ENCODE results near the gene RPL31. TPM values are rescaled to one million over a fixed set of nuclear protein-coding genes. Genes with fewer than 3 reads are reported as not detected.

The RPL31 gene
- total and polyA plus RNA-seq, 2 donors (not counting 1 experiment from before 2014, with no cell fraction given), result 1,159 to 2,636 TPM

DNA sequence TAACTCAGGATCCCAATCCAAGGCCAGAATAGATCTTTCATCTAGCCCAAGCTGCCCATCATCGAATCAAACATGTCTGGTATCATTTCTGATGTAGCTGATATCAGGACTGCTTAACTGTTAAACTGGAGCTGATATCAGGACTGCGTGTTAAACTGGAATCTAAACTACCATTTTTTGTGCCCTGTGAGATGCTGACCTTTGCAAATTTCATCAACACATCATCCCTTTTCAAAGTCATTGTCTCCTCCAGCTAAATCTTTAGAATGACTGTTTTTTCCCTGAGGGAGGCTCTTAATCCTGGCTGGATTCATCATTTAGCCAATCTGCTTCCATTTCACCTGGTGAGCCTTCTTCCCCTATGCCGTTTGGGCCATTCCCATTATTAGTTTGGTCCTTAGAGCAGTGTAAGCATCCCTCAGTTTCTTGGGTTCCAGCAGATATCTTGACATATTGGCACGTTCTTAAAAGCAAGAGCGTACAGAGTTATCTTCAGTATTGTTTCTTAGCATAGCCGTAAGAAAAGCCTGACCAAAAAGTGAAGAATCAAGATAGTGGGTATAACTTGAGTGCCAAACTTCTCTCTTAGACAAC lies 12.3 kb downstream of the RPL31 start:
- no peaks in the 10 kb centered on the region for H3K79me2 ChIP-seq (ENCODE audit: control insufficient read depth, insufficient read depth, low read length)
- H3K9me3 ChIP-seq (ENCODE audit: control insufficient read depth, insufficient read depth, low read depth, low read length), result no peaks in the 10 kb centered on the region
- no peaks in the 10 kb centered on the region for H3K4me1 ChIP-seq (ENCODE audit: control insufficient read depth, extremely low read depth, insufficient read depth, low read length)
- H3K27ac ChIP-seq (ENCODE audit: insufficient read depth, low read length), result no peak overlapping the region
- TF ChIP-seq, protein P1, sequence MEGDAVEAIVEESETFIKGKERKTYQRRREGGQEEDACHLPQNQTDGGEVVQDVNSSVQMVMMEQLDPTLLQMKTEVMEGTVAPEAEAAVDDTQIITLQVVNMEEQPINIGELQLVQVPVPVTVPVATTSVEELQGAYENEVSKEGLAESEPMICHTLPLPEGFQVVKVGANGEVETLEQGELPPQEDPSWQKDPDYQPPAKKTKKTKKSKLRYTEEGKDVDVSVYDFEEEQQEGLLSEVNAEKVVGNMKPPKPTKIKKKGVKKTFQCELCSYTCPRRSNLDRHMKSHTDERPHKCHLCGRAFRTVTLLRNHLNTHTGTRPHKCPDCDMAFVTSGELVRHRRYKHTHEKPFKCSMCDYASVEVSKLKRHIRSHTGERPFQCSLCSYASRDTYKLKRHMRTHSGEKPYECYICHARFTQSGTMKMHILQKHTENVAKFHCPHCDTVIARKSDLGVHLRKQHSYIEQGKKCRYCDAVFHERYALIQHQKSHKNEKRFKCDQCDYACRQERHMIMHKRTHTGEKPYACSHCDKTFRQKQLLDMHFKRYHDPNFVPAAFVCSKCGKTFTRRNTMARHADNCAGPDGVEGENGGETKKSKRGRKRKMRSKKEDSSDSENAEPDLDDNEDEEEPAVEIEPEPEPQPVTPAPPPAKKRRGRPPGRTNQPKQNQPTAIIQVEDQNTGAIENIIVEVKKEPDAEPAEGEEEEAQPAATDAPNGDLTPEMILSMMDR (conservative IDR thresholded peaks at IDR 0.05 in 1 of 2, IDR thresholded peaks at IDR 0.05 in 1 of 2; ENCODE audit: low read depth in 1 of 2, low read length in 2 of 2), result no peak
- TF ChIP-seq EZH2 (IDR thresholded peaks at IDR 0.05; ENCODE audit: low read length, missing control alignments), result no peak
- no peak overlapping the region for H3K4me2 ChIP-seq (ENCODE audit: extremely low read depth, insufficient read depth, low read length)
- H3K4me3 ChIP-seq (replicated peaks in 1 of 4; ENCODE audit: control extremely low read depth in 1 of 4, insufficient read depth in 1 of 4, low read depth in 3 of 4, low read length in 4 of 4), result no peak overlapping the region
- peaks cover 5% of the 10 kb centered on the region for H3K36me3 ChIP-seq (ENCODE audit: control insufficient read depth, insufficient read depth, low read length)
- H4K20me1 ChIP-seq (ENCODE audit: control insufficient read depth, extremely low read depth, insufficient read depth, low read length), result no peaks in the 10 kb centered on the region
- DNase-seq (ENCODE audit: low read depth in 2 of 2), result no peak
- H3K27me3 ChIP-seq (ENCODE audit: control insufficient read depth, insufficient read depth, low read length), result no peaks in the 10 kb centered on the region
- H2AFZ ChIP-seq (ENCODE audit: low read length), result no peak overlapping the region
- no peak overlapping the region for H3K9ac ChIP-seq (ENCODE audit: insufficient read depth, low read length)

DNA sequence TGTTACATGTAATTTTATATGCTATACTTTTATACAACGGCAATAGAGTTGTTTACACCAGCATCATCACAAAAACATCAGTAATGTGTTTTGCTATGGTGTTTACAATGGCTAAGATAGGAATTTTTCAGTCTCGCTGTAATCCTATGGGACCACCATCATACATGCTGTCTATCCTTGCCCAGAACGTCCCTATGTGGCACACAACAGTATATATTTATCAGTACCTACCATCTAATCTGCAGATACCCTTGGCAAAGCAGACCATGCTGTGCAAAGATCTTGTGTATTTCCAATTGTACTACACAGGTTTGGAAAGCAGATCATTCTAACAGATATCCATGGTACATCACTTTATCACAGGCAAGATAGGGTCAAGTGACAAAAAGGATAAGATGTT lies 15.3 kb downstream of the RPL31 start:
- H3K36me3 ChIP-seq (ENCODE audit: control insufficient read depth, insufficient read depth, low read length), result peaks cover 3% of the 10 kb centered on the region
- H3K27me3 ChIP-seq (ENCODE audit: control insufficient read depth, insufficient read depth, low read length), result no peaks in the 10 kb centered on the region
- no peaks in the 10 kb centered on the region for H4K20me1 ChIP-seq (ENCODE audit: control insufficient read depth, extremely low read depth, insufficient read depth, low read length)
- no peak overlapping the region for H3K27ac ChIP-seq (ENCODE audit: insufficient read depth, low read length)
- no peaks in the 10 kb centered on the region for H3K4me1 ChIP-seq (ENCODE audit: control insufficient read depth, extremely low read depth, insufficient read depth, low read length)
- H3K9me3 ChIP-seq (ENCODE audit: control insufficient read depth, insufficient read depth, low read depth, low read length), result no peaks in the 10 kb centered on the region
- no peak overlapping the region for H3K9ac ChIP-seq (ENCODE audit: insufficient read depth, low read length)
- no peak overlapping the region for H2AFZ ChIP-seq (ENCODE audit: low read length)
- TF ChIP-seq EZH2 (IDR thresholded peaks at IDR 0.05; ENCODE audit: low read length, missing control alignments), result no peak
- TF ChIP-seq, protein P1 (conservative IDR thresholded peaks at IDR 0.05 in 1 of 2, IDR thresholded peaks at IDR 0.05 in 1 of 2; ENCODE audit: low read depth in 1 of 2, low read length in 2 of 2), result no peak
- no peak overlapping the region for H3K4me2 ChIP-seq (ENCODE audit: extremely low read depth, insufficient read depth, low read length)
- H3K4me3 ChIP-seq (replicated peaks in 1 of 4; ENCODE audit: control extremely low read depth in 1 of 4, insufficient read depth in 1 of 4, low read depth in 3 of 4, low read length in 4 of 4), result no peak overlapping the region
- DNase-seq (ENCODE audit: low read depth in 2 of 2), result no peak
- no peaks in the 10 kb centered on the region for H3K79me2 ChIP-seq (ENCODE audit: control insufficient read depth, insufficient read depth, low read length)

DNA sequence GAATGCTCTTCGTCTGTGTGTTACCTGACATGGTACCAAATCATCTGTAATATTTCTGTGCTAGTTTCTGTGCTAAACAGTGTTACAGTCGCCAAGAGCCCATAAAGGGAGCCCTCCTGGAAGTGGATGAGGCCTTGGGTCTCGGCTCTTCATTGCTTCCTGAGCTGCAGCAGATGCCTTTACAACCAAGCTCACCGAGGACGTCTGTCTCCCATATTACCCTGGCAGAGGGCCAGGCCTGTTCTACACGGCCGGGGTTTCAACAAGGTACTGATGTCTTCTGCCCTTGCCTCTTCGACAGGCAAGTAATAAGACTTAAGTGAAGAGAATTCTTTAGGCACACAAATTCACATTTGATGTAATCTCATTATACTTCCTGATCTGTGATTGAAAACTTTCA lies 16.8 kb downstream of the RPL31 start:
- no peaks in the 10 kb centered on the region for H3K9me3 ChIP-seq (ENCODE audit: control insufficient read depth, insufficient read depth, low read depth, low read length)
- H3K4me3 ChIP-seq (replicated peaks in 1 of 4; ENCODE audit: control extremely low read depth in 1 of 4, insufficient read depth in 1 of 4, low read depth in 3 of 4, low read length in 4 of 4), result no peak overlapping the region
- H3K79me2 ChIP-seq (ENCODE audit: control insufficient read depth, insufficient read depth, low read length), result no peaks in the 10 kb centered on the region
- H3K9ac ChIP-seq (ENCODE audit: insufficient read depth, low read length), result no peak overlapping the region
- no peak for DNase-seq (ENCODE audit: low read depth in 2 of 2)
- H3K36me3 ChIP-seq (ENCODE audit: control insufficient read depth, insufficient read depth, low read length), result peaks cover 3% of the 10 kb centered on the region
- H3K27ac ChIP-seq (ENCODE audit: insufficient read depth, low read length), result no peak overlapping the region
- no peaks in the 10 kb centered on the region for H3K27me3 ChIP-seq (ENCODE audit: control insufficient read depth, insufficient read depth, low read length)
- H3K4me2 ChIP-seq (ENCODE audit: extremely low read depth, insufficient read depth, low read length), result no peak overlapping the region
- no peak overlapping the region for H2AFZ ChIP-seq (ENCODE audit: low read length)
- TF ChIP-seq, protein P1 (conservative IDR thresholded peaks at IDR 0.05 in 1 of 2, IDR thresholded peaks at IDR 0.05 in 1 of 2; ENCODE audit: low read depth in 1 of 2, low read length in 2 of 2), result no peak
- TF ChIP-seq EZH2 (IDR thresholded peaks at IDR 0.05; ENCODE audit: low read length, missing control alignments), result no peak
- no peaks in the 10 kb centered on the region for H4K20me1 ChIP-seq (ENCODE audit: control insufficient read depth, extremely low read depth, insufficient read depth, low read length)
- no peaks in the 10 kb centered on the region for H3K4me1 ChIP-seq (ENCODE audit: control insufficient read depth, extremely low read depth, insufficient read depth, low read length)

Data from fibroblast of lung (primary cell).